GM21737 (cell line): Measurements from ENCODE around the gene RMRP.

Experiments used
- ATAC-seq: cut with Tn5 transposase; IDR thresholded peaks from one replicate; pipeline ENCODE4 v1.9.1; 2021; ENCODE audit warnings: mild to moderate bottlenecking, moderate library complexity; ENCODE audit not compliant: unreplicated experiment

RMRP gene

DNA sequence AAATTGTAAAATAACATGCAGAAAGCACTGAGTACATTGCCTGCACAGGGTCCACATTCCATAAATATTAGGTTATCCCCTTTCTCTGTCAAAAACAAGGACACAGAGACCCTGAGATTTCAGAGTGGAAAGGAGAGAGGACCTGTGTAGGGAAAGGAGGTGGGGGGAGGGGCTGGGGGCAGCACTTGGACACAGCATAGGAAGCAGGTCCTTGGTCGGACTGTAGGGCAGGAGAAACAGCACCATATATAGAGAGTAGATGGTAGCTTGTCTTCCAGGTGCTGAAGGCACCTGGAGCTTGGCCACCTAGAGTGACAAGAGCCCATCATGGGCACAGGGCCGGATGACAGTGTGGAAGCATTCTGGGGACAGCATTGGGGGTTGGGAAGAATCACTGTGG lies 29.5 kb upstream of the RMRP start:
- no peak for ATAC-seq

DNA sequence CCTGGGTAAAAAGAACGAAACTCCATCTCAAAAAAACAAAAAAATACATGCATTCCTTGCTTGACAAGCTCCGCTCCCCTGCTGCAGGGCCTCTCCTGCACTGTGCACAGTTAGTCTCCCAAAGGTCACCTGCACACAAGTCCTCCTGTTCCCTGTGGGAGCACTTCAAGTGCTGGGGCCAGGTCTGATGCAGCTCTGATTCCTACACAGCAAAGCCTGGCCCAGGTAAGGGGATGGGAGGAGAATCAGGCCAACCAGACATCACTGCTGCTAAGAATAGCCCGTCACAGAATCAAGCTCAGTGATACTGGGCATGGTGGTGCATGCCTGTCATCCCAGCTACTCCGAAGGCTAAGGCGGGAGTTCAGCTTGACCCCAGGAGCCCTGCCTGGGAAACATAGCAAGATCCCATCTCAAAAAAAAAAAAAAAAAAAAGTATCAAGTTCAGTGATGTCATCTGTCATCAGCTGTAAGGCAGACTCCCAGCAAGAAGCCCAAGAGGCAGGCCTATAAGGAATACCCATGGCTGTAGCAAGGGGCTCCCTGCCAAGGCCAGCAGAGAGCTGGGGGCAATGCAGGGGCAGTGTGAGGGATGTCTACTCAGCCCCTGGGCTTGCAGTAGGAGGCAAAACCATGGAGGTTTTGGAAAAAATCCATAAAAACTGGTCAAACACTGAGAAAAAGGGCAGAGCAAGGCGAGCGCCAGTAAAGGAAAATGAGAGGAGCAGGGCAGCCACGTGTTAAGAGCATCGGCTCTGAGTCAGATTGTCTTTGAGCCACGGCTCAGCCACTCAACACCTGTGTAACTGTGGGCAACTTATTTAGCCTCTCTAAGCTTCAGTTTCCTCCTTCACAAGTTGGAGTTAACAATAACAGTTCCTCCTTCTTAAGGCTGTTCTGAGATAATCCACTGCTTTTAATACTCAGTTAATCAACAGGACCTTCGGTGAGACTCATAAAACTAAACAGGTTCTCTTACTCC lies 28.7 kb upstream of the RMRP start:
- ATAC-seq: no peak

DNA sequence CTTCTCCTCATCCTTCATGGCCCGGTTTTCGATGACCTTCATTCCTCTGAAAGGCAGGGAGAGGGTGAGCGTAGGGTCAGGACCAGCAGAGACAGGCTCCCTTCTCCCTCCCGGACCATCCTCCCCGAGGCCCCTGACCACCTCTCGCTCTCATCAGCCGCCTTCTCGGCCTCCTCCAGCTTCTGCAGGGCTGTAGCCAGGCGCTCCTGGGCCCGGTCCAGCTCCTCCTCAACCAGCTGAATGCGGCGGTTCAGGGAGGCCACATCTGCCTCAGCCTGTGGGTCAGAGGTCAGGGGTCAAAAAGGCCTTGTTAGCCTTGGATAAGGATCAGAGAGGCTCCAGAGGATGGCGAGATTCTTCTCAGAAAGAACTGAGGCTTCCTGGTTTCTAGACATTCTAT lies 27.7 kb upstream of the RMRP start:
- ATAC-seq: no peak

DNA sequence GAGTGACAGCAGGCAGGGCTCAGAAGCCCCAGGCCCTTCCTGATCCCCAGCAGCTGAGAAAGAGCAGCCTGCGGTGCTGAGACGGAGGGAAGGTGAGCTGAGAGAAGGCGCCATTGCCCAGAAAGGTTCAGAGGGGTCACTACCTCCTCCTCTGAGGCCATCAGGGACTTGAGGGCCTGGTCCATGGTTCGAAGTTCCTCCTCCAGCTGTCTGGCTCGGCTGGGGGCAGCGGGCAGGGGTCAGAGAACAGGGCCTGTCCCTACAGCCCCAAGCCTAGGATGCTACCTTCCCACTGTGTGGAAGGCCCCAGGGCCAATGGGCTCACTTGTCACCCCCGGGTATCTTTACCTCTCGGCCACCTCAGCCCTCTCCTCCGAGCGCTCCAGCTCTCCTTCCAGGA lies 27.1 kb upstream of the RMRP start:
- ATAC-seq: no peak

GRCh38 chr9:35683323-35683722 lies 25.5 kb upstream of the RMRP start:
- ATAC-seq: no peak

DNA sequence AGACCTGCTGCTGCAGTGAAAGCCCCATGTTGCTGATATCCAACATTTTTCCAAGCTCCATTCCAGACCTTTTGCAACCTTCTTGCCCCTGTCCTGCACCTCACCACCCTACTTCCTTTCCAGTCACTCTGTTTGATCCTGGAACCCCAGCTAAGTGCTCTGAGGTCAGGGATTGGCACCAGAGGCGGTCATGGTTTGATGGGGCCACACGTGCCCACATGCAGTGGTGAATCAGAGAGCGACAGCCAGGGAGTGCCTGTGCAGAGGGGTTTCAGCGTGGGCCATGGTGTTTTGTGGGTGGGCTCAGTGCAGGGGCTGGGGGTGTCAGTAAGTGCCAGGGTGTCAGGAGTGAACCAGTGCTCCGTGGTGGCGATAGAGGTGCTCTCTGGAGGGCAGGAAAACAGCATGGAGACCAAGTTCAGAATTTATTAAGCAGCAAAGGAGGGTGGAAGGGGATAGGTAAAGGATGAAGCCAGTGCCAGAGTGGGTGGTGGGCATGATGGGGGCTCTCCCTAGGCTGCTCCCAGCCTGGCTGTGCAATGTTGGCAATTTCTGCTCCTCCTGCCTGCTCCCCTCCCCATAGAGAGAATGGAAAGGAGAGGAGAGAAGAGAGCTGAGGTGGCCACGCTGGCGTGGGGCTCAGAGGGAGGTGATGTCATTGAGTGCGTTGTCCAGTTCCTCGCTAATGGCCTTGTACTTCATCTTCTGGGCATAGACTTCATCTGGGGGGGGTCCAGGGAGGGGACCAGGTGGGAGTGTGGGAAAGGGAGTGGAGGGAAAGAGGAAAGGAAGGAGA lies 24.9 kb upstream of the RMRP start:
- ATAC-seq: no peak

DNA sequence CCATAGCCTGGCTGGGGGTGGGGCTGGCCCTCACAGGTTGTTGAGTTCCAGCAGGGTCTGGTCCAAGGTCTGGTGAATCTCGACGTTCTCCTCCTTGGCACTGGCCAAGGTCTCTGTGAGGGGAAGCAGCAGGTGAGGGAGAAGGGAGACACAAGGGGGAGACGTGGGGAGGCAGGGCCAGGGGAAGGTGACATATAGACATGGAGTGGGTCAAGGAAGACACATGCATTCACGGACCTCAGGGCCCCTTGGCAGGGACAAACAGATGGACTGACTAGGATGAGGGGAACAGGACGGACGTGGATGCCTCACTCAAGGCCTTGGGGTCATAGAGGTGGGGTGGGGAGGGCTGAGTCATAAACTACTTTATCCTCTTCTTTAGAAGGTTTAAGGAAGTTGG lies 24.2 kb upstream of the RMRP start:
- no peak for ATAC-seq

DNA sequence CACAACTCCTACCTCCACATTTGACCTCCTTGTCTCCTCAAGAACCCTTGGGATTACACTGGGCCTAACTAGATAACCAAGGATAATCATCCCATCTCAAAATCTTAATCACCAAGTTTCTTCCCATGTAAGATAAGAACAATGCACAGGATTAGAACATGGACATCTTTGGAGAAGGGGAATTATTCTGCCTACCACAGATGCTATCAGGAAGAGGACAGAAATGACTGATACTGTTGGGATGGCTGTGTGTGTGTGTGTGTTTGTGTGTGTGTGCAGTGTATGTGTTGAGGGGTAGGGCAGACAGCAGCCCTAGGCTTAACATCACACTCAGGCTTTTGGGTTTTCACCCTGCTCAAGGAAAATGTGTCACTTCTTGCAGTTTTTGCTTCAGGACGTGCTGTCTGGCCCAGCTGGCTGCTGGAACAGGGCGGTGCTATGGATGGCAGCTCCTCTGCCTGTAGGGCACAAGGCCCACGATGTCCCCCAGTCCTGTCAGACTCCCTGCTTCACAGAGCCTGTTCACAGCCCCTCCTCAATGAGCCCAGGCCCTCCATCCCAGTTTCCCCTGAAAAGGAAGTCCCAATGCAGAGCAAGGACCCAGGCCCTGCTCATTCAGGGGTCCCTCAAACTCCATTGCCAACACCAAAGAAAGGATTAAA lies 23.7 kb upstream of the RMRP start:
- no peak for ATAC-seq

GRCh38 chr9:35680331-35681105 lies 22.7 kb upstream of the RMRP start:
- ATAC-seq: no peak

DNA sequence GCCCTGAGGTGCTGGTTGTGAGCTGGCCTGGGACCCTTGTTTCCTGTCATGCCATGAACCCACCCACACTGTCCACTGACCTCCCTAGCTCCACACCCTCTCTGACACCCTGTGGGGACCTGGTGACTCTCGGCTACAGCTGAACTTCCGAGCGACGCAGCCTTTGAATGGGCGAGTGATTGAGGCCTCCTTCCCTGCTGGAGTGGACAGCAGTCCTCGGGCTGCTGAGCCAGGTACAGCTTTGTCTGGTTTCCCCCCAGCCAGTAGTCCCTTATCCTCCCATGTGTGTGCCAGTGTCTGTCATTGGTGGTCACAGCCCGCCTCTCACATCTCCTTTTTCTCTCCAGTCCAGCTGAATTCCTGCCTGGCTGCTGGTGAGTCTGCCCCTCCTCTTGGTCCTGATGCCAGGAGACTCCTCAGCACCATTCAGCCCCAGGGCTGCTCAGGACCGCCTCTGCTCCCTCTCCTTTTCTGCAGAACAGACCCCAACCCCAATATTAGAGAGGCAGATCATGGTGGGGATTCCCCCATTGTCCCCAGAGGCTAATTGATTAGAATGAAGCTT lies 22.0 kb upstream of the RMRP start:
- no peak for ATAC-seq

- ATAC-seq: no peak
These were observed 21.3 kb upstream of the RMRP start for GRCh38 chr9:35679091-35679490.

GRCh38 chr9:35675732-35676392 lies 18.0 kb upstream of the RMRP start:
- no peak for ATAC-seq

DNA sequence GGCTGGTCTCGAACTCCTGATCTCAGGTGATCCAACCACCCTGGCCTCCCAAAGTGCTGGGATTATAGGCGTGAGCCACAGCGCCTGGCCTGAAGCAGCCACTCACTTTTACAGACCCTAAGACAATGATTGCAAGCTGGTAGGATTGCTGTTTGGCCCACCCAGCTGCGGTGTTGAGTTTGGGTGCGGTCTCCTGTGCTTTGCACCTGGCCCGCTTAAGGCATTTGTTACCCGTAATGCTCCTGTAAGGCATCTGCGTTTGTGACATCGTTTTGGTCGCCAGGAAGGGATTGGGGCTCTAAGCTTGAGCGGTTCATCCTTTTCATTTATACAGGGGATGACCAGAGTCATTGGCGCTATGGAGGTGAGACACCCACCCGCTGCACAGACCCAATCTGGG lies 17.4 kb upstream of the RMRP start:
- no peak for ATAC-seq

DNA sequence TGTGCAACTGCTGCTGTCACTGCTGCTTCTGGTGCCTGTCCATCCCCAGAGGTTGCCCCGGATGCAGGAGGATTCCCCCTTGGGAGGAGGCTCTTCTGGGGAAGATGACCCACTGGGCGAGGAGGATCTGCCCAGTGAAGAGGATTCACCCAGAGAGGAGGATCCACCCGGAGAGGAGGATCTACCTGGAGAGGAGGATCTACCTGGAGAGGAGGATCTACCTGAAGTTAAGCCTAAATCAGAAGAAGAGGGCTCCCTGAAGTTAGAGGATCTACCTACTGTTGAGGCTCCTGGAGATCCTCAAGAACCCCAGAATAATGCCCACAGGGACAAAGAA lies 16.2 kb upstream of the RMRP start:
- ATAC-seq: no peak

- no peak for ATAC-seq
These were observed 15.6 kb upstream of the RMRP start, which contains the start of gene CA9 for GRCh38 chr9:35673132-35674024. Gene CA9 (plus strand): TSS chr9:35673928. CDS start chr9:35673960, 32 bp downstream.

GRCh38 chr9:35669331-35670145 lies 11.7 kb upstream of the RMRP start:
- no peak for ATAC-seq

DNA sequence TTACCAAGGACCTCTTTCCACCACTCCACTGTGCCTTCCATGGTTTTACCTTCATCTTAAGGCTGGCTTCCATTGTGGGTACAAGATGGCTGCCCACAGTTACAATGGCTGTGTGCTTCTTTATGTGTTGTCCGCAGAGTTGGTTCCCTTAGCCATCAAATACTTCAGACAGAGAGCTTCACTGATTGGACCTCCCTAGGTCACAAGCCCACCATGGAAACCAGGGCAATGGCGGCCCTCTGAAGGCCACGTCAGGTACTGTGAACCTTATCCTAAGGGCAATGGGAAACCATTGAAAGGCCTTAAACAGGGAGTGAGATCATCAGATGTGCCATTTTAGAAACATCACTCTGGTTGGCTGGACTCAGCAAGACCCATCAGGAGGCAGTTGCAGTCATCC lies 10.1 kb upstream of the RMRP start:
- no peak for ATAC-seq

DNA sequence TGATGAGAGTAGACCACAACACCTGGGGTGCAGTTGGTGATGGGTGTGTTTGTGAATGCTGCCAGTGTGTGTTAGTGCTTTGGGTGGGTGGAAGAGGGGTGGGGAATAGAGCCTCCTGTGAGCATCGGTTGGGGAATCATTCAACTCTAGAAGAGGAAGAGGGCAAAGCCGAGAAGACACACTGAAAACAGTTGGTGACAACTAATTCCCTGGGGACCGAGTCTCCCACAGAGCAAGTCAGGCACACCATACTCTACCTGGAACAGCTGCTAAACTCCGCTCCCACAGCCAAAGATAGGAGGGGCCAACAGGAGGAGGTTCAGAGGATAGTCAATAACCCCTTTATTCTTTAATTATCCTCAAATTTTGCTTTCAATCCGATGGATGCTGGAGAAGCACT lies 8.7 kb upstream of the RMRP start:
- no peak for ATAC-seq
